ENCODE data around the gene SHH. TPM values are rescaled to one million over a fixed set of nuclear protein-coding genes. Genes with fewer than 3 reads are reported as not detected.

The SHH gene
- total RNA-seq (not detected), polyA plus RNA-seq (not detected)
- long read RNA-seq, donor 1 = 0 reads
- long read RNA-seq, donor 2 = 0 reads
- long read RNA-seq, donor 3 = 0 reads
- long read RNA-seq, donor 4 = 0 reads

DNA sequence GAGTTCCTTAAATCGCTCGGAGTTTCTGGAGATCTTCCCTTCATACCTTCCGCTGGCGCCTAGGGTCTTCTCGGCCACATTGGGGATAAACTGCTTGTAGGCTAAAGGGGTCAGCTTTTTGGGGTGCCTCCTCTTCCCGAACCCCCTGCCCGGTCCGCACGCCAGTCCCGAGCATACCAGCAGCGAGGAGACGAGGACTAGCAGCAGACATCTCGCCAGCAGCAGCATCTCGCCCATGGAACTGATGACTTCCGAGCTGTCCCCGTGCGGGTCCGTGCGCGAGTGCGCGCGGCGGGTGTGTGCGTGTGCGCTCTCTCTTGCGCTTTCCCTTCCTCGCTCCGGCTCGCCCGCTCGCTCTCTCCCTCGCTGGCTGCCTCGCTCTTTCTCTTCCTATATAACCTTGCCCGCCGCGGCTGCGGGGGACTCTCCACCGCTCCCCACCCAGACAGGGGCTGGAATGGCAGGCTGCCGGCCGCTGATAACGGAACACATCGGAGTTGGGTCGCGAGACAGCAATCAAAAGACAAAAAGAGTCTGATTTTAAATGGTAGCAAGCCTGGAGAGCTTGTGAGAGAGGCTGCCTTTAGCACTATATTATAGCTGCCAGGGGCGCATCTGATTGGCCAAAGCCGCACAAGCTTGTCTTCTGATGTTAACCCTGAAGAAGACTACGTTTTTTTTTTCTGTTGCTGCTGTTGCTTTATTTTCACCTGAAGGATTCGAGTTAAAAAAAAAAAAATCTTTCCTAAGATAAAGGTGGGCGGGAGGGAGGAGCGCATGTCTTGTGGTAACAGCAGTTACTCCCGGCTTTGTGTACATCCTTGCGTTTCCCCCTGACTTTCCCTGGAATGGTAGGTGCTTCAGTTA is at the start of gene SHH:
Gene SHH, minus strand, starts transcription at position 569 of the 867 bp plus-strand sequence. Its CDS starts 341 bp downstream, at position 228.
- peak in 2 of 3 donors; percentile 33 to 38 for DNase-seq
- no peak for ATAC-seq
- WGBS = under 1% methylated on average over 53 of the region's 53 CpGs
- Histone ChIP-seq H3K4me1 (ENCODE audit: control insufficient read depth, insufficient read depth, low read length) (no peaks in the 10 kb centered on the region), H3K9me3 (ENCODE audit: control insufficient read depth, low read length) (no peaks in the 10 kb centered on the region), H3K27me3 (ENCODE audit: control insufficient read depth, insufficient read depth) (no peaks in the 10 kb centered on the region), H3K27ac (ENCODE audit: low read length) (no peak within 1 kb of the TSS), H3K4me3 (ENCODE audit: low read length) (no peak within 1 kb of the TSS)
- intact Hi-C loops (cut with DNase I) = no loop called here

GRCh38 chr7:155861480-155861868 is 49.2 kb upstream of the SHH start:
- Histone ChIP-seq H3K27ac (ENCODE audit: low read length) (no peak overlapping the region), H3K9me3 (ENCODE audit: control insufficient read depth, low read length) (no peaks in the 10 kb centered on the region), H3K4me1 (ENCODE audit: control insufficient read depth, insufficient read depth, low read length) (peaks cover 3% of the 10 kb centered on the region), H3K27me3 (ENCODE audit: control insufficient read depth, insufficient read depth) (no peaks in the 10 kb centered on the region), H3K4me3 (ENCODE audit: low read length) (no peak overlapping the region)
- intact Hi-C loops (cut with DNase I) = no loop called here
- WGBS = 42% methylated on average over 11 of the region's 11 CpGs
- ATAC-seq (peak; percentile 16 to 45), DNase-seq (no peak)

DNA sequence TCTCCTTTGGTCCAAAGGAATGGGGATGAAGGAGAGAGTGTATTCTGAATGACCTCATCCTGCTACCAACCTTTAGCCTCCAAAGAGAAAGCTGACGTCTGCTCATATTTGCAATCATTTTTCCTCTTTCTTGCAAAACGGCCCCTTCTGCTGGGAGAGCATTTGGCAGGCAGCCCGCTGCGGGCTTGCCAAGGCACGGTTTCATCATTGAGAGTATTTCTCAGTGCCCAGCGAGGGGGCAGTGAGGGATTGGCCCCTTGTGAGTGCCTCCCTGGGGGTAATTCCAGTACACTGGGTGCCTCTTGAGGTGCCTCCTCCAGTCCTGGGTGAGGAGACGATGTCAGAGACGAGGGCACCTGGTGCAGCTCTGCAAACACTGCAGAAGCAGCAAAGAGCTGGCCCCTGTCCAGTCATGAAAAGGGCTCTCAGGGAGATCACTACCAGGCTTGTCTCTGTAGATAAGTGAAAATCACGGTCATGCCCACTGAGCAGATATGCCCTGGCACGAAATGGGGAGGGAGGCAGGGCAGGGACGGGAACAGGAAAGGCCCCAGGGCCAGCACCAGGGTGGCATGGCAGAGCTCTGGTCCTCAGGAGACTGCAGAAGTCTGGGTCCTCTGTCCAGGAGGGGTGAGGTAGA is 48.7 kb upstream of the SHH start:
- H3K9me3 ChIP-seq (ENCODE audit: control insufficient read depth, low read length) = no peaks in the 10 kb centered on the region
- DNase-seq (peak in 2 of 3 donors; percentile 41 to 68), ATAC-seq (peak; percentile 44 to 61)
- intact Hi-C loops (cut with DNase I) = no loop called here
- H3K4me1 ChIP-seq (ENCODE audit: control insufficient read depth, insufficient read depth, low read length) = peaks cover 3% of the 10 kb centered on the region
- no peaks in the 10 kb centered on the region for H3K27me3 ChIP-seq (ENCODE audit: control insufficient read depth, insufficient read depth)
- 27% methylated on average over 11 of the region's 11 CpGs for WGBS
- H3K27ac ChIP-seq (ENCODE audit: low read length) = no peak overlapping the region
- no peak overlapping the region for H3K4me3 ChIP-seq (ENCODE audit: low read length)

DNA sequence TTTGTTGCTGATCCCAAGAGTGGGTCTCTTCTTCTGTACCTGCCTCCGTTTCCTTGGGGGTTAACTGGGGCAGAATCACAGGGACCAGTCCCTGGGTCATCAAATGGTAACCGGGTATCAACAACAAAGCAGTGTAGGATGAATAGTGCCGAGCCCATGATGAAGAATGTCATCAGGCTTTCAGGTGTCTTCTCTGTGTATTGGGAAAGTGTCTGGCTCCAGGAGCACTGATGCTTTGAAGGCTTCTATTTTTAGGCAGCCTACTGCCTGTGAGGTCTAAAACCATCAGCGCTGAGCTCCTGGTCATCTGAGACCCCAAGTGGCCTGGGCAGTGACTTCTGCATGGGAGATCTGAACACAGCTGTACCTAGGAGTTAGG is 48.2 kb upstream of the SHH start:
- intact Hi-C loops (cut with DNase I) = no loop called here
- Histone ChIP-seq H3K27ac (ENCODE audit: low read length) (no peak overlapping the region), H3K4me1 (ENCODE audit: control insufficient read depth, insufficient read depth, low read length) (peaks cover 3% of the 10 kb centered on the region), H3K4me3 (ENCODE audit: low read length) (no peak overlapping the region), H3K27me3 (ENCODE audit: control insufficient read depth, insufficient read depth) (no peaks in the 10 kb centered on the region), H3K9me3 (ENCODE audit: control insufficient read depth, low read length) (no peaks in the 10 kb centered on the region)
- 45% methylated on average over 4 of the region's 4 CpGs for WGBS
- no peak for DNase-seq
- ATAC-seq = no peak

DNA sequence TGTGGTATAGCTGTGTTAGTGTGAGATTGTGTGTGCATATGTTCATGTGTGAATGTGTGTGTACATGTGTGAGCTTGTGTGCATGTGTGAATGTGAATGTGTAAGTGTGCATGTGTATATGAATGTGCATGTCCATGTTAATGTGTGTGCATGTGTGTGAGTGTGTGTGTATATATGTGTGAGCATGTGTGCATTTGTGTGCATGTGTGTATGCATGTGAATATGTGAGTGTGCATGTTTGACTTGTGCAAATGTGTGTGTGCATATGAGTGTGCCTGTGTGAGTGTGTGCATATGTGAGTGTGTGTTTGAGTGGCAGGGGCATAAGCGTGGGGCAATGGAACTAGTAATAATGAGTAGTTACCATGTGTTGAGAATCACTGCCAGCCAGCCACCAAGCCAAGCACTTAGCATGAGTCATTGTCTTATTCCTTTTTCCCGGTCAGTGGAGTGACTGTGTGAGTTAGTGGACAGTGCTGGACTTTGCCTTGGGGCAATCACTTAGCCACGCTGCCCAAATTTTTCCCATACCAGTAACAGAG is 46.3 kb upstream of the SHH start:
- H3K27ac ChIP-seq (ENCODE audit: low read length) = no peak overlapping the region
- 73% methylated on average over 3 of the region's 3 CpGs for WGBS
- ATAC-seq (no peak), DNase-seq (no peak)
- no peak overlapping the region for H3K4me3 ChIP-seq (ENCODE audit: low read length)
- H3K27me3 ChIP-seq (ENCODE audit: control insufficient read depth, insufficient read depth) = no peaks in the 10 kb centered on the region
- no peaks in the 10 kb centered on the region for H3K9me3 ChIP-seq (ENCODE audit: control insufficient read depth, low read length)
- intact Hi-C loops (cut with DNase I) = no loop called here
- peaks cover 3% of the 10 kb centered on the region for H3K4me1 ChIP-seq (ENCODE audit: control insufficient read depth, insufficient read depth, low read length)

- Histone ChIP-seq H3K27ac (ENCODE audit: low read length) (no peak overlapping the region), H3K27me3 (ENCODE audit: control insufficient read depth, insufficient read depth) (no peaks in the 10 kb centered on the region), H3K4me3 (ENCODE audit: low read length) (no peak overlapping the region), H3K9me3 (ENCODE audit: control insufficient read depth, low read length) (no peaks in the 10 kb centered on the region), H3K4me1 (ENCODE audit: control insufficient read depth, insufficient read depth, low read length) (peaks cover 3% of the 10 kb centered on the region)
- ATAC-seq (no peak), DNase-seq (no peak)
- WGBS = 87% methylated on average over 3 of the region's 3 CpGs
- intact Hi-C loops (cut with DNase I) = no loop called here
These were observed 44.9 kb upstream of the SHH start for GRCh38 chr7:155857141-155857540.

DNA sequence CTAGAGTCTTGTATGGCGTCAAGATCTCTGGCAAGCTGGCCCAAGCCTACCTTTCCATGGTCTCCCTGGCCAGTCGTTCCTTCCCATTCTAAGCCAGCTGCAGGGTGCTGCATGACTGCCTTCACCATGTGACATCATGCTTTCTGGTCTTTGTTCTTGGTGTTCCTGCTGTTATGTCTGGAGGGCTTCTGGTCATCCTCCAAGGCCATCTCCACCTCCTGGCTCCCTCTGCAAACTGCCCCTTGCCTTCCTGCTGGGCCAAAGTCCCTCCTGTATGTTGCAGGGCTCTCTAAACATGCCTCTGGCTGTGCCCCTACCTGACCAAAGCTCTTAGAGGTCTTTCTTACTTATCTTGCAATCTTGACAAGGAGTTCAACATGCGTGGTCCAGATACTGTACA is 44.4 kb upstream of the SHH start:
- Histone ChIP-seq H3K27ac (ENCODE audit: low read length) (no peak overlapping the region), H3K9me3 (ENCODE audit: control insufficient read depth, low read length) (no peaks in the 10 kb centered on the region), H3K4me1 (ENCODE audit: control insufficient read depth, insufficient read depth, low read length) (peaks cover 2% of the 10 kb centered on the region), H3K27me3 (ENCODE audit: control insufficient read depth, insufficient read depth) (no peaks in the 10 kb centered on the region), H3K4me3 (ENCODE audit: low read length) (no peak overlapping the region)
- WGBS = 77% methylated on average over 3 of the region's 3 CpGs
- DNase-seq (no peak), ATAC-seq (no peak)
- intact Hi-C loops (cut with DNase I) = no loop called here

- WGBS = 79% methylated on average over 5 of the region's 5 CpGs
- no peak for ATAC-seq
- intact Hi-C loops (cut with DNase I) = no loop called here
These were observed 40.4 kb upstream of the SHH start for GRCh38 chr7:155852426-155853301.

GRCh38 chr7:155851892-155852291 is 39.6 kb upstream of the SHH start:
- no peak for ATAC-seq
- intact Hi-C loops (cut with DNase I) = no loop called here
- no peaks in the 10 kb centered on the region for H3K27me3 ChIP-seq (ENCODE audit: control insufficient read depth, insufficient read depth)
- WGBS = 81% methylated on average over 5 of the region's 5 CpGs
- no peak for DNase-seq
- no peak overlapping the region for H3K27ac ChIP-seq (ENCODE audit: low read length)
- H3K4me1 ChIP-seq (ENCODE audit: control insufficient read depth, insufficient read depth, low read length) = no peaks in the 10 kb centered on the region
- H3K4me3 ChIP-seq (ENCODE audit: low read length) = no peak overlapping the region
- H3K9me3 ChIP-seq (ENCODE audit: control insufficient read depth, low read length) = no peaks in the 10 kb centered on the region

More at GRCh38 chr7:155852426-155853301, 40.4 kb upstream of the SHH start:
- Histone ChIP-seq H3K27ac (ENCODE audit: low read length) (no peak overlapping the region), H3K9me3 (ENCODE audit: control insufficient read depth, low read length) (no peaks in the 10 kb centered on the region), H3K4me3 (ENCODE audit: low read length) (no peak overlapping the region), H3K27me3 (ENCODE audit: control insufficient read depth, insufficient read depth) (no peaks in the 10 kb centered on the region), H3K4me1 (ENCODE audit: control insufficient read depth, insufficient read depth, low read length) (no peaks in the 10 kb centered on the region)
- DNase-seq = no peak

- DNase-seq (no peak), ATAC-seq (no peak)
- 74% methylated on average over 22 of the region's 22 CpGs for WGBS
- Histone ChIP-seq H3K27ac (ENCODE audit: low read length) (no peak overlapping the region), H3K9me3 (ENCODE audit: control insufficient read depth, low read length) (no peaks in the 10 kb centered on the region), H3K4me1 (ENCODE audit: control insufficient read depth, insufficient read depth, low read length) (no peaks in the 10 kb centered on the region), H3K4me3 (ENCODE audit: low read length) (no peak overlapping the region), H3K27me3 (ENCODE audit: control insufficient read depth, insufficient read depth) (no peaks in the 10 kb centered on the region)
- intact Hi-C loops (cut with DNase I) = no loop called here
These were observed 38.8 kb upstream of the SHH start for GRCh38 chr7:155850766-155851678.

Data from right cardiac atrium (tissue), 5 donors.